A549 (cell line): ENCODE measurements around the gene GOLM1.

ENCODE experiments used
- CTCF ChIP-seq: fragments of >200 bp; sonication (Bioruptor Twin); formaldehyde crosslinking; IDR thresholded peaks from 3 replicates; pipeline ENCODE4 v1.5.1; 2016
- EP300 ChIP-seq, 2 experiments: fragments of >200 bp; sonication (Bioruptor Twin); formaldehyde crosslinking; IDR thresholded peaks; 2 replicates in 1 of 2; 3 replicates in 1 of 2; pipeline ENCODE4 v1.6.1; 2016 to 2017
- KDM1A ChIP-seq: fragments of 200-600 bp; sonication (generic); IDR thresholded peaks from 2 replicates; pipeline ENCODE4 v1.6.1; 2016; ENCODE audit warnings: low read depth, mild to moderate bottlenecking
- MYC ChIP-seq: IDR thresholded peaks from 2 replicates; pipeline ENCODE4 v1.6.1; 2012; ENCODE audit warnings: mild to moderate bottlenecking, inconsistent platforms, low read length, improper control_type of control experiment, borderline replicate concordance
- POLR2A ChIP-seq: IDR thresholded peaks from 2 replicates; pipeline ENCODE4 v1.6.1; 2012; ENCODE audit warnings: mild to moderate bottlenecking, low read length
- RAD21 ChIP-seq, 2 experiments: fragments of >200 bp in 1 of 2; sonication (Bioruptor Twin) in 1 of 2; formaldehyde crosslinking in 1 of 2; IDR thresholded peaks in 1 of 2; conservative IDR thresholded peaks in 1 of 2; 2 replicates in 1 of 2; 3 replicates in 1 of 2; pipeline ENCODE4 v1.6.1; 2012 to 2018; ENCODE audit warnings: inconsistent platforms in 1 of 2

GRCh38 chr9:86009133-86009532, 90.2 kb downstream of the GOLM1 start:
- TF ChIP-seq CTCF (no peak), EP300 (IDR thresholded peaks at IDR 0.05) (no peak), KDM1A (no peak), POLR2A (no peak), MYC (no peak), RAD21 (conservative IDR thresholded peaks at IDR 0.05 in 1 of 2, IDR thresholded peaks at IDR 0.05 in 1 of 2) (no peak)
